OCI-LY1 (cell line): ENCODE measurements around the gene TNFAIP8L3.

ENCODE experiments used
- H2AFZ ChIP-seq: fragments of 200-600 bp; sonication (generic), shearing (Covaris generic); 2 replicates; pipeline ENCODE4 v1.6.0; 2014; ENCODE audit warnings: antibody characterized with exemption, mild to moderate bottlenecking, low read length
- H3F3A ChIP-seq: fragments of 200-600 bp; sonication (generic), shearing (Covaris generic); 2 replicates; pipeline ENCODE4 v1.6.0; 2014; ENCODE audit warnings: mild to moderate bottlenecking, antibody characterized with exemption, low read length, moderate library complexity; ENCODE audit not compliant: insufficient read depth
- H3K27ac ChIP-seq: fragments of 200-600 bp; sonication (generic); 2 replicates; pipeline ENCODE4 v1.5.1; 2014; ENCODE audit warnings: low read length, mixed run types, mild to moderate bottlenecking, low read depth; ENCODE audit not compliant: poor library complexity, severe bottlenecking
- H3K27me3 ChIP-seq: fragments of 200-600 bp; sonication (generic); 2 replicates; pipeline ENCODE4 v1.6.0; 2014; ENCODE audit warnings: antibody characterized with exemption, mild to moderate bottlenecking, low read length, moderate library complexity; ENCODE audit not compliant: insufficient read depth
- H3K36me3 ChIP-seq: fragments of 200-600 bp; sonication (generic); 2 replicates; pipeline ENCODE4 v1.6.1; 2014; ENCODE audit warnings: mild to moderate bottlenecking, antibody characterized with exemption, low read length, moderate library complexity, mixed read lengths; ENCODE audit not compliant: insufficient read depth
- H3K4me1 ChIP-seq: fragments of 200-600 bp; sonication (generic); 2 replicates; pipeline ENCODE4 v1.5.1; 2014; ENCODE audit warnings: mild to moderate bottlenecking, low read length, moderate library complexity; ENCODE audit not compliant: insufficient read depth, severe bottlenecking
- H3K4me2 ChIP-seq: fragments of 200-600 bp; sonication (generic), shearing (Covaris generic); 2 replicates; pipeline ENCODE4 v1.6.1; 2014; ENCODE audit warnings: low read length
- H3K4me3 ChIP-seq: fragments of 200-600 bp; sonication (generic); 2 replicates; pipeline ENCODE4 v1.5.1; 2014; ENCODE audit warnings: low read length, low read depth, mild to moderate bottlenecking, mixed read lengths; ENCODE audit not compliant: poor library complexity, severe bottlenecking
- H3K79me2 ChIP-seq: fragments of 200-600 bp; shearing (Covaris generic); 2 replicates; pipeline ENCODE4 v1.6.1; 2016; ENCODE audit warnings: mixed run types, low read length, mixed read lengths; ENCODE audit not compliant: insufficient read depth
- H3K9ac ChIP-seq: fragments of 200-600 bp; sonication (generic), shearing (Covaris generic); 2 replicates; pipeline ENCODE4 v1.6.1; 2014; ENCODE audit warnings: mild to moderate bottlenecking, low read length, mixed read lengths
- H3K9me2 ChIP-seq: fragments of 200-600 bp; sonication (generic), shearing (Covaris generic); 2 replicates; pipeline ENCODE4 v1.6.1; 2014; ENCODE audit warnings: low read depth, mild to moderate bottlenecking, low read length, mixed read lengths
- H3K9me3 ChIP-seq: fragments of 200-600 bp; shearing (Covaris generic); 2 replicates; pipeline ENCODE4 v1.6.1; 2014; ENCODE audit warnings: low read length, mixed read lengths
- H4K20me1 ChIP-seq: fragments of 200-600 bp; sonication (generic), shearing (Covaris generic); 2 replicates; pipeline ENCODE4 v1.6.0; 2016; ENCODE audit warnings: mild to moderate bottlenecking, low read length; ENCODE audit not compliant: insufficient read depth
- EZH2 ChIP-seq: fragments of 200-600 bp; sonication (generic), shearing (Covaris generic); IDR thresholded peaks from 2 replicates; pipeline ENCODE4 v1.8.0; 2017; ENCODE audit warnings: borderline replicate concordance, mixed run types, mild to moderate bottlenecking, antibody characterized with exemption, low read length, moderate library complexity, mixed read lengths
- TF ChIP-seq, protein P1 (sequence below): fragments of 200-600 bp; sonication (generic), shearing (Covaris generic); IDR thresholded peaks from 2 replicates; pipeline ENCODE4 v1.5.1; 2017; ENCODE audit warnings: mild to moderate bottlenecking, antibody characterized with exemption, low read length, moderate library complexity, mixed read lengths

Gene TNFAIP8L3

DNA sequence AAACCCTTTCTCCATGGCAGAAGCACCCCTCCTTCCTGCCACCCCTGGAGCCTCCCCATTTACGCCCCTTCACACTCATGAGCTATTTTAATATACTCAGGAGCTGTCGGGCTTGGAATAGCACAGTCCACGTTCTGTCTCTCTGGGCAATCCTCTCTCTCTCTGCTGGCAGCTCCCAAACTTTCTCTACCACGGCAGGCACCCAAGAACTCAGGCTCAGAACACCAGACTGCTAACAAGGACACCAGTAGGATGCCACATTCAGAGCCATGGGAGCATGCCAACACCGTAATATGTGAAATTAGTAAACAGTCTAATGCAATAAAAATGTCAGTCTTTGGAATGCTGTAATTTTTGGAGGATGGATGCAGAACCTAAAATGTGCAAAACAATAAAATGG is 19.3 kb downstream of the TNFAIP8L3 start:
- Histone ChIP-seq H4K20me1 (no peaks in the 10 kb centered on the region), H3K79me2 (no peaks in the 10 kb centered on the region), H3K9me3 (no peaks in the 10 kb centered on the region), H3K4me1 (no peaks in the 10 kb centered on the region), H3F3A (no peaks in the 10 kb centered on the region), H3K9me2 (no peaks in the 10 kb centered on the region), H2AFZ (no peak overlapping the region), H3K36me3 (no peaks in the 10 kb centered on the region), H3K27ac (no peak overlapping the region), H3K4me3 (no peak overlapping the region), H3K4me2 (no peak overlapping the region), H3K9ac (no peak overlapping the region), H3K27me3 (no peaks in the 10 kb centered on the region)
- TF ChIP-seq, protein P1, sequence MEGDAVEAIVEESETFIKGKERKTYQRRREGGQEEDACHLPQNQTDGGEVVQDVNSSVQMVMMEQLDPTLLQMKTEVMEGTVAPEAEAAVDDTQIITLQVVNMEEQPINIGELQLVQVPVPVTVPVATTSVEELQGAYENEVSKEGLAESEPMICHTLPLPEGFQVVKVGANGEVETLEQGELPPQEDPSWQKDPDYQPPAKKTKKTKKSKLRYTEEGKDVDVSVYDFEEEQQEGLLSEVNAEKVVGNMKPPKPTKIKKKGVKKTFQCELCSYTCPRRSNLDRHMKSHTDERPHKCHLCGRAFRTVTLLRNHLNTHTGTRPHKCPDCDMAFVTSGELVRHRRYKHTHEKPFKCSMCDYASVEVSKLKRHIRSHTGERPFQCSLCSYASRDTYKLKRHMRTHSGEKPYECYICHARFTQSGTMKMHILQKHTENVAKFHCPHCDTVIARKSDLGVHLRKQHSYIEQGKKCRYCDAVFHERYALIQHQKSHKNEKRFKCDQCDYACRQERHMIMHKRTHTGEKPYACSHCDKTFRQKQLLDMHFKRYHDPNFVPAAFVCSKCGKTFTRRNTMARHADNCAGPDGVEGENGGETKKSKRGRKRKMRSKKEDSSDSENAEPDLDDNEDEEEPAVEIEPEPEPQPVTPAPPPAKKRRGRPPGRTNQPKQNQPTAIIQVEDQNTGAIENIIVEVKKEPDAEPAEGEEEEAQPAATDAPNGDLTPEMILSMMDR: no peak
- TF ChIP-seq EZH2: no peak

GRCh38 chr15:51074926-51075325 is 19.8 kb downstream of the TNFAIP8L3 start:
- Histone ChIP-seq H3K9ac (no peak overlapping the region), H3K9me3 (no peaks in the 10 kb centered on the region), H3K27me3 (no peaks in the 10 kb centered on the region), H3K27ac (no peak overlapping the region), H3K9me2 (no peaks in the 10 kb centered on the region), H3K79me2 (no peaks in the 10 kb centered on the region), H3F3A (no peaks in the 10 kb centered on the region), H3K36me3 (no peaks in the 10 kb centered on the region), H2AFZ (no peak overlapping the region), H3K4me1 (no peaks in the 10 kb centered on the region), H4K20me1 (no peaks in the 10 kb centered on the region), H3K4me2 (no peak overlapping the region), H3K4me3 (no peak overlapping the region)
- TF ChIP-seq, protein P1: no peak
- no peak for TF ChIP-seq EZH2

- H4K20me1 ChIP-seq: no peaks in the 10 kb centered on the region
- H3K9ac ChIP-seq: no peak overlapping the region
- H3K4me3 ChIP-seq: no peak overlapping the region
- H3K27ac ChIP-seq: no peak overlapping the region
- H3K36me3 ChIP-seq: no peaks in the 10 kb centered on the region
- TF ChIP-seq, protein P1: no peak
- TF ChIP-seq EZH2: no peak
- H2AFZ ChIP-seq: no peak overlapping the region
- H3F3A ChIP-seq: no peaks in the 10 kb centered on the region
- no peaks in the 10 kb centered on the region for H3K9me3 ChIP-seq
- H3K9me2 ChIP-seq: no peaks in the 10 kb centered on the region
- no peaks in the 10 kb centered on the region for H3K27me3 ChIP-seq
- H3K4me2 ChIP-seq: no peak overlapping the region
- H3K79me2 ChIP-seq: no peaks in the 10 kb centered on the region
- no peaks in the 10 kb centered on the region for H3K4me1 ChIP-seq
Measured at GRCh38 chr15:51071578-51071977, 23.1 kb downstream of the TNFAIP8L3 start.
